Gastroesophageal sphincter (tissue), 4 donors: Measurements from ENCODE around the gene GBA2. TPM values are rescaled to one million over a fixed set of nuclear protein-coding genes. Genes with fewer than 3 reads are reported as not detected.

ENCODE experiments used
- ATAC-seq: fragments of 150-250 bp; one replicate; pipeline ENCODE4 v1.9.1; 2016; ENCODE audit warnings: mild to moderate bottlenecking, moderate library complexity
- H3K27ac ChIP-seq, 4 donors: fragments of 200-600 bp; sonication (generic) in 3 of 4; 1 replicate in 3 of 4; 2 replicates in 1 of 4; pipeline ENCODE4 v1.5.1; 2016 to 2019
- H3K27me3 ChIP-seq: fragments of 200-600 bp; sonication (generic); one replicate; pipeline ENCODE4 v1.5.1; 2019
- H3K36me3 ChIP-seq, 2 donors: fragments of 200-600 bp; sonication (generic); one replicate each; pipeline ENCODE4 v1.5.1; 2019; ENCODE audit warnings: control low read depth in 1 of 2
- H3K4me1 ChIP-seq, 3 donors: fragments of 200-600 bp; sonication (generic); 1 replicate in 2 of 3; 2 replicates in 1 of 3; pipeline ENCODE4 v1.5.1; 2016 to 2019; ENCODE audit warnings: control low read depth in 2 of 3
- H3K4me3 ChIP-seq, 2 donors: fragments of 200-600 bp; sonication (generic); one replicate each; pipeline ENCODE4 v1.5.1; 2019; ENCODE audit warnings: mild to moderate bottlenecking in 1 of 2, moderate library complexity in 1 of 2
- H3K9me3 ChIP-seq, 3 donors: fragments of 200-600 bp; sonication (generic); one replicate each; pipeline ENCODE4 v1.5.1; 2017 to 2019; ENCODE audit warnings: control low read depth in 2 of 3
- EP300 ChIP-seq: sonication (generic); formaldehyde crosslinking; IDR thresholded peaks from one replicate; pipeline ENCODE4 v1.6.1; 2017; ENCODE audit warnings: antibody characterized with exemption, mild to moderate bottlenecking
- POLR2A ChIP-seq, 2 donors: fragments of 450-650 bp; IDR thresholded peaks; one replicate each; pipeline ENCODE4 v1.6.1; 2017; ENCODE audit warnings: antibody characterized with exemption in 2 of 2, mild to moderate bottlenecking in 2 of 2, moderate library complexity in 1 of 2
- POLR2AphosphoS5 ChIP-seq: sonication (generic); formaldehyde crosslinking; IDR thresholded peaks from one replicate; pipeline ENCODE4 v1.6.1; 2017; ENCODE audit warnings: antibody characterized with exemption
- WGBS, 2 donors: methylation state at CpG; one replicate each; pipeline ENCODE4 v1.1.5; 2018; ENCODE audit warnings: low coverage in 1 of 2; 5-methylcytosine and 5-hydroxymethylcytosine counted together
- total RNA-seq, 4 donors: library from RNA; depleted of rRNA; stranded (reverse); fragments of >200 nt; gene quantifications; one replicate each; pipeline ENCODE4 v1.1.0, GENCODE V29; 2016
- TF ChIP-seq, protein P1 (sequence below), 4 experiments: fragments of 200-600 bp in 2 of 4; fragments of 450-650 bp in 2 of 4; sonication (generic) in 1 of 4; IDR thresholded peaks; one replicate each; pipeline ENCODE4 v1.5.1; 2017 to 2019; ENCODE audit warnings: antibody characterized with exemption in 4 of 4, mild to moderate bottlenecking in 2 of 4, moderate library complexity in 2 of 4

Gene GBA2
- total RNA-seq, 4 donors from 2014 or later, result 35.3 to 81.1 (median 54.3) TPM

DNA sequence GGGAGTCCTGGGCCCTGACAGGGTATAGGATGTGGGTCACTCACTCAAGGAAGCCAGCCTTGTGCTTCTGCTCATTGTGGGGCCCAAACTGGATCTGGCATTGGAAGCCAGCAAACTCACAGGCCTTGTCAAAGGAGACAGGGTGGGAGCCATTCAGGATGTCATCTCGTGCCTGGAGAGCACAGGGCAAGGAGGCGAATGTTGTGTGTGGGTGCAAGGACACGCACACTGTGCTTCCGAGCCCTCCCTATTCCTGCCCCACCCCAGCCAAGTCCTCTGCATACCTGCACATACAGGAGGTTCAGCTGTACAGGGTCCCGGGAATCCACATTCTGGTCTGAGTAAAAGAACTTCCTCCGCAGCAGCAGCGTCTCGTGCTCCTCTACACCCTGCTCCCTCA lies 25.1 kb downstream of the GBA2 start:
- Histone ChIP-seq H3K27ac (peak overlapping the region in 3 of 4 donors; percentile 69 to 98 (median 97)), H3K4me3 (no peak overlapping the region), H3K27me3 (no peaks in the 10 kb centered on the region), H3K36me3 (peaks cover 26 to 72% of the 10 kb centered on the region in 2 donors), H3K4me1 (peaks cover 3 to 60% (median 10%) of the 10 kb centered on the region in 3 donors), H3K9me3 (no peaks in the 10 kb centered on the region)
- TF ChIP-seq POLR2A (IDR thresholded peaks at IDR 0.05) (no peak), EP300 (no peak), POLR2AphosphoS5 (no peak)
- TF ChIP-seq, protein P1, sequence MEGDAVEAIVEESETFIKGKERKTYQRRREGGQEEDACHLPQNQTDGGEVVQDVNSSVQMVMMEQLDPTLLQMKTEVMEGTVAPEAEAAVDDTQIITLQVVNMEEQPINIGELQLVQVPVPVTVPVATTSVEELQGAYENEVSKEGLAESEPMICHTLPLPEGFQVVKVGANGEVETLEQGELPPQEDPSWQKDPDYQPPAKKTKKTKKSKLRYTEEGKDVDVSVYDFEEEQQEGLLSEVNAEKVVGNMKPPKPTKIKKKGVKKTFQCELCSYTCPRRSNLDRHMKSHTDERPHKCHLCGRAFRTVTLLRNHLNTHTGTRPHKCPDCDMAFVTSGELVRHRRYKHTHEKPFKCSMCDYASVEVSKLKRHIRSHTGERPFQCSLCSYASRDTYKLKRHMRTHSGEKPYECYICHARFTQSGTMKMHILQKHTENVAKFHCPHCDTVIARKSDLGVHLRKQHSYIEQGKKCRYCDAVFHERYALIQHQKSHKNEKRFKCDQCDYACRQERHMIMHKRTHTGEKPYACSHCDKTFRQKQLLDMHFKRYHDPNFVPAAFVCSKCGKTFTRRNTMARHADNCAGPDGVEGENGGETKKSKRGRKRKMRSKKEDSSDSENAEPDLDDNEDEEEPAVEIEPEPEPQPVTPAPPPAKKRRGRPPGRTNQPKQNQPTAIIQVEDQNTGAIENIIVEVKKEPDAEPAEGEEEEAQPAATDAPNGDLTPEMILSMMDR (IDR thresholded peaks at IDR 0.05), result no peak
- WGBS, 2 donors, result 70 to 81% methylated on average over 2 to 6 of the region's 8 CpGs
- no peak for ATAC-seq

DNA sequence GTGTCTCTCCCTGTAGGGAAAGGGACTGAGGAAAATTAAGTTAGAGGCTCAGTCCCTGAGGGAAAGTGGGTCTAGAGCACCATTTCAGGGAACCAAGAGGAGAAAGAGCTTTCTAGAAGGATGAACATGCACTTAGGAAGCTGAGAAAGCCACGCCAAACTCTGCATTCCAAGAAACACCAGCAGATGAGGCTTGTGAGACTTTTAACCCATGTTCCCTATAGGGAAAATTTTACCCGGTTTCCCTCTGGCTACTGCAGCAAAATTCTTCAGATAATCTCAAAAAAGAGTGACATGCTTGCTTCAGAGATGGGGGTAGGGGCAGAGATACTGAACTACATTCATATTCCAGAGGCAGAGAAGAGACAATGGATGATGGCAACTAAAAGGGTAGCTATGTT lies 25.6 kb downstream of the GBA2 start:
- Histone ChIP-seq H3K27ac (peak overlapping the region in 3 of 4 donors; percentile 69 to 98 (median 97)), H3K9me3 (no peaks in the 10 kb centered on the region), H3K36me3 (peaks cover 26 to 77% of the 10 kb centered on the region in 2 donors), H3K4me1 (peaks cover 3 to 56% (median 6%) of the 10 kb centered on the region in 3 donors), H3K4me3 (no peak overlapping the region), H3K27me3 (no peaks in the 10 kb centered on the region)
- WGBS, 2 donors, result 74 to 81% methylated on average over 2 of the region's 2 CpGs
- TF ChIP-seq, protein P1 (IDR thresholded peaks at IDR 0.05), result no peak
- no peak for ATAC-seq

DNA sequence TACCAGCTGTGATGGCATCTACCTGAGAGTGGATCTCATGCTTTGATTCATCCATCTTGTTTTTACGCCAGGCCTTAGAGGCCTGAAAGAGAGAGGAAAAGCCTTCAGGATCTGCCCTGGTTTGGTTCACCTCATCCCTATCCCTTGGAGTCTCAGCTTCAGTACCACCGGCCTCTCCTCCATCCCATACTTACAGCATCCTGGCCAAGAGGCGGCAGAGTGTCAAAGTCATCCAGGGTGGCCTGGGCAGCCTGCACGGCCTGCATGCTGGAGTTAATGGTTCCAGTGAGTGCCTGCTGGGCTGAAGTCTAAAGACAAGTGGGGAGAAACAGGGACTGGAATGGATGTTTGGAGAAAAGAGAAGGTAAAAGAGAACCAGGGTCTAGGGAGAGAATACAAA lies 29.5 kb downstream of the GBA2 start:
- H3K27me3 ChIP-seq, result no peaks in the 10 kb centered on the region
- no peak overlapping the region for H3K4me3 ChIP-seq
- H3K4me1 ChIP-seq, result peaks cover 0 to 44% (median 0%) of the 10 kb centered on the region in 3 donors
- no peaks in the 10 kb centered on the region for H3K9me3 ChIP-seq
- H3K27ac ChIP-seq, result peak overlapping the region in 3 of 4 donors; percentile 63 to 98 (median 97)
- no peak for ATAC-seq
- H3K36me3 ChIP-seq, result peaks cover 34 to 100% of the 10 kb centered on the region in 2 donors
- TF ChIP-seq, protein P1 (IDR thresholded peaks at IDR 0.05), result no peak
- TF ChIP-seq POLR2A (IDR thresholded peaks at IDR 0.05) (no peak), POLR2AphosphoS5 (no peak), EP300 (no peak)
- WGBS, 2 donors, result 94% methylated on average over 3 of the region's 4 CpGs; no CpG with 5 or more reads in 1 of the 2 donors

DNA sequence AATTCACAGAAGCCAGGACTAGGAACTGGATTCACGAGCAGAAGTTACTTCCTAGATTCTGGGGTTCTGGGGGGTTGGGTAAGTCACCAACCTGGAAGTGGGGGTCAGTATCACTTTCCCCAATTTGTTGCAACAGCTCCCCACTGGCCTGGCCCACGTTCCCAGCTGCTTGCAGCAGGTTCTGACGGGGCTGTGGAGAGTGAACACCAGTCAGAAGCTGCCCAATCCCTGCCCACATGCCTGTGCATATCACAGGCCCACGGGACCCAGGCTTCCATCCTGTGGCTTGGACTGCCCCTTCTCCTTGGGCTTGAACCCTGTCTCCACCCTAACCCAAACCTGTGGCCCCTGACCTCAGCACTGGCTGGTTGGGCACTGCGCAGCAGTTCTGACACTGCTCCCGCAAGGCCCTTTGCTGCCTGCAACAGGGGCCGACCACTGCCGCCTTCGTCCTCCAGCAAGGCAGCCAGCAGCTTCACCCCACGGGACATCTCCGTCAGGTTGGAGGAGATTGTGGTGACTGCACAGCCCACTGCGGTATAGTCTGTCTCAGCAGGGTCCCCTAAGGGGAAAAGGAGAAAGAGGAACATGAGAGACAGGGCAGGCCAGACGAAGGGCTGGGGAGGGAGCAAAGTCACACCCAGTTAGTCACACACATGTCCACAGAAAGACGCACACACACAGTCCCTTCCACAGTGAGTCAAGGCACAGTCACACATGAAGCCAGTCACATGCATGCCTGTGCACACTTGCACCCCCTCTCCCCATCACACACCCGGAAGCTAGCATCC lies 30.1 kb downstream of the GBA2 start:
- ATAC-seq, result no peak
- H3K4me3 ChIP-seq, result no peak overlapping the region
- H3K27me3 ChIP-seq, result no peaks in the 10 kb centered on the region
- peak overlapping the region in 3 of 4 donors; percentile 63 to 98 (median 97) for H3K27ac ChIP-seq
- no peak for TF ChIP-seq POLR2AphosphoS5
- peaks cover 0 to 43% (median 0%) of the 10 kb centered on the region in 3 donors for H3K4me1 ChIP-seq
- H3K36me3 ChIP-seq, result peaks cover 32 to 100% of the 10 kb centered on the region in 2 donors
- H3K9me3 ChIP-seq, result no peaks in the 10 kb centered on the region
- WGBS, 2 donors, result 65 to 79% methylated on average over 3 of the region's 15 CpGs

DNA sequence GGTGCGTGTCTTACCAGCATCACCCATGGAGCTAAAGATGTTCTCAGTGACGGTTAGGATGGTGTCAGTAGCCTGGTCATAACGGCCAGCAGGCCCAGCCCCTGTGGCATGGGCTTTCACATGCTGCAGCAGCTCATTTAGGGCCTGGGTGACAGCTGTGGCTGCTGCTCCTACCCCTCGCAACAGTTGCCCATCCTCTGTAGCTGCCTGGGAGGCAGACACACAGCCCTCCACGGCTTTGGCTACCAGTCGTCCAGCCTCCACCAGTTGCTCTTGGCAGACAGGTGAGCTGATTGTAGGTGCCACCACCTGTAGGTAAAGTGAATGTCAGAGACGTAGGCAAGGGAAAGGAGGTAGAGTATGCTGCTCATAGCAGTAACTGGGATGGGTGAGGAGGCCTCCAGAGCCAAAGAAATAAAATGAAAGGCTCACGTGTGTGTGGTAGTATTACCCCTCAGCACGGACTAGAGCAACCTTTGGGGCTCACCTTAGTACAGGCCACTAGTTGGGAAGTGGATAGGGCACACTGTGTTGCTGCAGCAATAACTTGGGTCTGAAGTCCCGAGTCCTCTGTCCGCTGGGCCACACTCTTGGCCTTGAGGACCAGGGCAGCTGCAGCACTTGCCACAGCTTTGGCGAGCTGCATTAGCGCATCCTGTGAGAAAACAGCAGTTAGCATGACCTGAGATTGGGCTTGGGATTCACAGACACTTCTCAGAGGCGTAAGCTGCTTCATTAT lies 31.7 kb downstream of the GBA2 start:
- Histone ChIP-seq H3K4me1 (peaks cover 0 to 34% (median 0%) of the 10 kb centered on the region in 3 donors), H3K27me3 (no peaks in the 10 kb centered on the region), H3K9me3 (no peaks in the 10 kb centered on the region), H3K4me3 (no peak overlapping the region), H3K27ac (peak overlapping the region; percentile 25 to 98 (median 80)), H3K36me3 (peaks cover 32 to 100% of the 10 kb centered on the region in 2 donors)
- no peak for ATAC-seq
- no peak for TF ChIP-seq POLR2AphosphoS5
- TF ChIP-seq EP300, result no peak
- TF ChIP-seq, protein P1 (IDR thresholded peaks at IDR 0.05), result no peak
- TF ChIP-seq POLR2A (IDR thresholded peaks at IDR 0.05), result no peak
- 52% methylated on average over 2 of the region's 14 CpGs; no CpG with 5 or more reads in 1 of the 2 donors for WGBS, 2 donors
